Glomerular visceral epithelial cell (primary cell): ENCODE measurements around the gene PIP5K1C.

Experiments used
- DNase-seq: peaks from one replicate; pipeline ENCODE4 v3.0.0-alpha.2; 2016; ENCODE audit errors: extremely low spot score

Gene PIP5K1C

GRCh38 chr19:3694361-3695123, 5.7 kb downstream of the PIP5K1C start:
- no peak for DNase-seq

DNA sequence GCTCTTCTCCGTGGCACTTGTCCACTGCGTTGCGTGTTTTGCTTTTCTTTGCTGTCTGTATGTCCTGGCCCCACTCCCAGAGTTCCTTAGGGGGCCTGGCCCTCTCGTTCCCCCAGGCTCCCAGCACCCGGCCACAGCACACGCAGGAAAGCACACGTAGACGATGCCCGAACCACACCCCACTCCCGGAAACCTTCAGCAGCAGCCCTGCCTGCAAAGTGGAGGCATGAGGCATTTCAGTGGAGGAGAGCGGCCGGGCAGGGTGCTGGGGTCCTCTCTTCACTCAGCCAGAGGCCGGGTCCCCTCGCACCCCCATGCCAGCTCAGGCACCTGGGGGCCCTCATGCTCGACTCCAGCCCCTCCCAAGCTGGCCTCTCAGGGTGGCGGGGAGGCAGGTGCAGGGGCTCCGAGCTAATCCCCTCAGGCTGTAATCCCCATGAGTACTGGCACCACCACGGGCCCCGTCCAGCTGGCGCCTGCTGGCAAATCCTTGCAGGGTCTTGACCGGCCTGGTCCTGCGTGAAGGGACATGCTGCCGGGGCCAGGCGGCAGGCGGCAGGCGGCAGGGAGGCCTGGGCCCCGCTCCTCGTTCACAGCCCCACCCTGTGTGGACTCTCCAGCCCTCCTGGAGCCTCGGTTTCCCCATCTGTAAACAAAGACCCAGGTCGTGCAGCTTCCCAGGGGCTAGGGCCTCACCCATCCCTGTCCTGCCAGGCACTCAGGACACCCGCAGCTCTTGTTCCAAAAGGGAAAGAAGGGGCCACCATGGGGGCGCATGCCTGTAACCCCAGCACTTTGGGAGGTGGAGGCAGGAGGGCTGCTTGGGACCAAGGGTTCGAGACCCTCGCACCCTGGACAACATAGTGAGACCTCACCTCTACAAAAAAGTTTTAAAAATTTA, 7.0 kb downstream of the PIP5K1C start:
- no peak for DNase-seq

GRCh38 chr19:3692141-3693024, 7.9 kb downstream of the PIP5K1C start:
- no peak for DNase-seq

GRCh38 chr19:3691726-3692125, 8.5 kb downstream of the PIP5K1C start:
- DNase-seq: no peak

DNA sequence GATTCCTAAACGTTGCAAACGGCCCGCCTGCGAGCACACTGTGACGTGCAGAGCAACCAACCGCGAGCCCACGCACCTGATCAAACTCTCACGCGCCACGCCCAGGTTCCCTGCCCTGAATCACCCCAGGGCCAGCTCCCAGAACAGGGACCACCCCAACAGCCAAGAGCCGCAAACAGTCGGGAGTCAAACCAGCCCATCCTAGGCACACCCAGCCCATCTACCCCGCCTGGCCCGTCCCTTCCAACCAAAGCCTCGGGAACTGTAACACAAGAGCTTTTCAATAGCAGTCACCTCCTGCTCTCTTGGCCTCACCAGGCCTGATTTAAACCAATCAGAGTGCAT, 8.9 kb downstream of the PIP5K1C start:
- DNase-seq: no peak

- no peak for DNase-seq
Measured at GRCh38 chr19:3690551-3691371, 9.5 kb downstream of the PIP5K1C start.

DNA sequence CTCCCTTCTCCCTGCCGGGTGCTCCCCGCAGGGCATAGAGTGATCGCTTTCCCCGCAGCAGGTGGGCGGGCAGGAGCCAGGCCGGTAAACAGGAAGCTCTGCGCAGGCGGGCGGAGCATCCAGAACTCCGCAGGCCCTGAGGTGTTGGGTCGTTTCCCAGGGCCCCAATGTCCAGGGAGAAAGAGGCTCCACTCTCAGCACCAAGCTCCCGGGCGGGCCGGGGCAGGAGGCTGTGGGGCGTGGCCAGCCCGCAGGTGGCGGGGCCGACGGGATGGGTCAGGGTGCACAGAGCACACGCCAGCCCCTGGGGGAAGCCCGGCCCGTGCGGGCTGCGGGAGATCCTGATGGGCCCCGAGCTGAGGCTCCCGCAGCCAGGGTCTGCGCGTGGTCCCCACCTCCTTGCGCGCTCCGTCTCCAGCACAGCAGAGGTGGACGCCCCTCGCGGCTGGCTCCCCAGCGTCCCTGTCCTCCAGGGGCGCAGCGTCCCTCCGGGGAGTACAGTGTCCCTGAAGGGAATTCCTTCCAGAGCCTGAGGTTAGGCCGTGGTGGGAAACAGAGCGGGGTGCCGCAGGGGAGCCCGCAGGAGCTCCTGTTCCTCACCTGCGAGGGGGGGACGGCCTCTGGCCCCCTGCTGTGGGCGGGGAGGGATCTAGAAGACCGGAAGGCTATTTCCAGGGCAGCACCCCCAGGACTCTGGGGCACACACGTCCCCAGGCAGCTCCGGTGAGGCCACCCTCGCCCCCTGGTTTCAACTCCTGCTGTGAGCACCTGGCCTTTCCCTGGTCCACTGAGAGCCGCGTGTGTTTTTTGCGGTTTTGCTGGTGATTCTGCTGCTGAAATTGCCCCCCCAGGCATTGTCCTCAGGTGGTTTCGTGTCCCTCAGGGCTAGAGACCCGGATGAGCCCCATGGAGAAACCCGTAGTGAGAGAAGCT, 12.2 kb downstream of the PIP5K1C start:
- no peak for DNase-seq

DNA sequence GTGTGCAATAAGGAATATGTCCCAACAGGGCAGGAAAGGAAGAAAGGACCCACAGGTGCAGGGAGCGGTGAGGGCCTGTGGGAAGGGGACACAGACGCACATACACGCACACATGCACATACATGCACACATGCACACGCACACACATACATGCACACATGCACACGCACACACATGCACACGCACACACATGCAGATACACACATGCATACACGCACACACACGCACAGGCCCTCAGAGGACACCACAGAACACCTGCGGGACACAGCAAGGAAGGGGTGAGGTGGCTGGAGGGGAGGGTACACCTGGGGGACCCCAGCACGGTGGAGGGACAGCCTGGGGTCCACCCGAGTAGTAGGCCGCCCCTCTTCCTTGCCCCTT, 12.9 kb downstream of the PIP5K1C start:
- DNase-seq: no peak

DNA sequence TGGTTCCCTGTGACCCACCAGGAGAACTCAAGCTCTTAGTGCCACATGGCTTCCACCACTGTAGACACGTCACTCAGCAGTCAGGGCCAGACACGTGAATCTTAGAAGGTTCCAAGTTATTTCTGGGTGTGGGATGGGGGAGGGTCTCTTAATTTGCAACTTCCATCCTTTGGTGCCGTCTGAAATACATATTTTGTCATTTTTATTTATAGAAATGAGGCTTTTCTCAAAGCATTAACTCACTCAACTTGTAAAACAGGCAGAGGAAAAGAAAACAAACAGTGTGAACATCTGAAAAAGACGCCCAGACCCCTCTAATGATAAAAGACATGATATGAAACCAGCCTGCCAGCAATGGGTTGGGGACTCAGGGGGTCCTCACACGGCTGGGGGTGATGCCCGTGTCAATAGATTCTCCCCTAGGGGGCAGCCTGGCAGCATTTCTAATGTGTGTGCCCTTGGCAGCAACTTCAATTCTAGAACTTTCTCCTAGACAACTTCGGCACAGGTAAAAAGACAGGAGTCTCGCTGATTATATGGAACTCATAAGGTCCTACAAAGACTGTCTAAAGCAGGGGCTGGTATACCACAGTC, 15.4 kb downstream of the PIP5K1C start:
- no peak for DNase-seq

GRCh38 chr19:3684054-3684816, 16.0 kb downstream of the PIP5K1C start:
- DNase-seq: peak; percentile 96

GRCh38 chr19:3683405-3684053, 16.7 kb downstream of the PIP5K1C start:
- DNase-seq: peak; percentile 90

DNA sequence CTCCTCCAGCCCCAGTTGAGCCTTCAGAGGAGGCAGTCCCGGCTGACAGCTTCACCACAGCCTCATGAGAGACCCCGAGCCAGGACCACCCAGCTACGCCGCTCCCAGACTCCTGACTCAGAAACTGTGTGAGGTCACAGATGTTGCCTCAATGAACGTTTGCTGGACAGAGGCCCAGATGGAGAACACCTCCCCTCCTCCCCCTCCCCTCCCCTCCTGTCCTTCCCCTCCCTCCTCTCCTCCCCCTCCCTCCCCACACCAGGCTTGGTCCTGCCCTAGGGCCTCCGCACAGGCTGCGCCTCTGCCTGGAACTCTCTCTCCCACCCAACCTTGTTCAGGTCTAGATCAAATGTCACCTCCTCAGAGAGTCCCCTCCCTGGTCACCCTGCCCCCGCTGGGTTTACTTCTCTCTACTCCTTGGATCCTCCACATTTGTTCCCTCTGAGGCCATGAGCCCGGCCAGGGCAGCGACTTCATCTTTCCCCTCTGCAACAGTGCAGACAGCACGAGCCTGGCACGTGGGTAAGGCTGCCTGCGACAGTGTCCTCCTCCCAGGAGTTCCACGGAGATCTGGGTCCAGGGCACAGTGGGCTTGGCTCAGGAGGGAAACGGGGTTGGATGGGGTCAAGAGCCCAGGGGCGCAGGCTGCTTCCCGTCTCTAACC, 17.4 kb downstream of the PIP5K1C start:
- no peak for DNase-seq

GRCh38 chr19:3682286-3682685, 18.0 kb downstream of the PIP5K1C start:
- no peak for DNase-seq

GRCh38 chr19:3680939-3681338, 19.3 kb downstream of the PIP5K1C start:
- no peak for DNase-seq

DNA sequence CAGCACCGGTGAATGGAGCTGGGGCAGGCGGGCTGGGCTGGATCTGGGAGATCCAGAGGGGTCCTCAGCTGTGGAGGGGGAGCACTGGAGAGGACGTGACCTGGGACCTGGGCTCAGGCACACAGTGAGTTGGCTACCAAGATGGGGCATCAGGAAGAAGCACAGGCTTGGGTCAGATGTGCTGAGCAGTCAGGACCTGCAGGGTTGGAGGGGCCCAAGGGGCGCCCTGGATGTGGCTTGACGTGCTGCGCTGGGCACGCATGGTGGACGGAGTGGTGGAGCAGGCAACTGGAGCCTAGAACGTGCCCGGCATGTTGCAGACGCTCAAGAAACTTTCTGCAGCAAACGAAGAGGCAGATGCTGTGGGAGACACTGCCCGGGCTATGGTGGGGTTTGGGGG, 20.7 kb downstream of the PIP5K1C start:
- DNase-seq: no peak

DNA sequence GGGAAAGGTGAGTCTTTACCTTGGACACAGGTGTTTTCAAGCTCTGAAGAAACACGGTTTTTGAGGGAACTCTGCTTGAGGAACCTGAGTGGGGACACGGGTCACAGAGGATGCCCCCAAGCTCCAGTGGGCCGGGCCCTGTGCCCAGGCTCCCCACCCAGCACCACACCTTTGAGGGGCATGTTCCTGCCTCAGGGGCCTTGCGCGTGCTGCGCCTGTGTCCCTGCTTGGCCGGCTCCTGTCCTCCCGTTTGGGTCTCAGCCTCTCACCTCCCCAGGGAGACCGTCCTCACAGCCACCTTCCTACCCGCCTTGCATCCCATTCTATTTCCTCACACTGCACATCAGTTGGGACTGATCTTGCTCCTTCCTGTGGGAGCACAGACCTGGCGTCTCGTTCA, 21.1 kb downstream of the PIP5K1C start:
- no peak for DNase-seq

DNA sequence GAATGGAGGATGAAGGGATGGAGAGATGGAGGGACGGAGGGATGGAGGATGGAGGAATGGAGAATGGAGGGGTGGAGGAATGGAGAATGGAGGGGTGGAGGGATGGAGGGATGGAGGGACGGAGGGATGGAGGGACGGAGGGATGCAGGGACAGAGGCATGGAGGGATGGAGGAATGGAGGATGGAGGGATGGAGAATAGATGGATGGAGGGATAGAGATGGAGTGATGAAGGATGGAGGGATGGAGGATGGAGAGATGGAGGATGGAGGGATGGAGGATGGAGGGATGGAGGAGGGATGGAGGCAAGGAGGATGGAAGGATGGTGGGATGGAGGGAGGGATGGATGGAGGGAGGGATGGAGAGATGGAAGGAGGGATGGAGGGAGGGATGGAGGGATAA, 22.1 kb downstream of the PIP5K1C start:
- no peak for DNase-seq
